ENCODE measurements around the gene TGFBR2.

- TF ChIP-seq CTCF (IDR thresholded peaks at IDR 0.05; ENCODE audit: insufficient read depth, low read length, poor library complexity, severe bottlenecking) (no peak), EZH2phosphoT487 (conservative IDR thresholded peaks at IDR 0.05; ENCODE audit: low read length) (no peak)
These were observed 126.8 kb downstream of the TGFBR2 start for GRCh38 chr3:30733209-30733608.

Measured in SU-DHL-6 (cell line).